RWPE2 (cell line): ENCODE data around the gene METTL4.
A peak's percentile ranks its signal among the peaks of the same experiment; 100 is the strongest.

Source experiments
- ATAC-seq: fragments of 200-7000 bp; cut with Tn5 transposase; 3 replicates; pipeline ENCODE4 v1.9.1; 2021; ENCODE audit warnings: low read depth
- DNase-seq: peaks from one replicate; pipeline ENCODE4 v3.0.0-alpha.2; 2020; ENCODE audit warnings: low spot score
- H3K27ac ChIP-seq: fragments of 450-650 bp; 2 replicates; pipeline ENCODE4 v1.5.1; 2017; ENCODE audit warnings: mild to moderate bottlenecking; ENCODE audit not compliant: poor library complexity, severe bottlenecking
- H3K27me3 ChIP-seq: fragments of 250-450 bp; sonication (Bioruptor Pico); 2 replicates; pipeline ENCODE4 v1.5.1; 2021; ENCODE audit warnings: mild to moderate bottlenecking, moderate library complexity; ENCODE audit not compliant: insufficient read depth, poor library complexity, severe bottlenecking
- H3K36me3 ChIP-seq: fragments of 250-450 bp; sonication (Bioruptor Pico); 2 replicates; pipeline ENCODE4 v1.5.1; 2020; ENCODE audit warnings: low read depth, mild to moderate bottlenecking, moderate library complexity
- H3K4me1 ChIP-seq: fragments of 250-450 bp; sonication (Bioruptor Pico); 2 replicates; pipeline ENCODE4 v1.5.1; 2021; ENCODE audit warnings: mild to moderate bottlenecking, moderate library complexity; ENCODE audit not compliant: insufficient read depth, poor library complexity, severe bottlenecking
- H3K4me3 ChIP-seq: fragments of 250-450 bp; sonication (Bioruptor Pico); 2 replicates; pipeline ENCODE4 v1.5.1; 2021; ENCODE audit warnings: mild to moderate bottlenecking, moderate library complexity; ENCODE audit not compliant: severe bottlenecking
- H3K9me3 ChIP-seq: fragments of 250-450 bp; sonication (Bioruptor Pico); 2 replicates; pipeline ENCODE4 v1.5.1; 2021; ENCODE audit warnings: mild to moderate bottlenecking, moderate library complexity; ENCODE audit not compliant: severe bottlenecking
- TF ChIP-seq, protein P1 (sequence below): fragments of 450-650 bp; IDR thresholded peaks from one replicate; pipeline ENCODE4 v1.5.1; 2017; ENCODE audit warnings: mild to moderate bottlenecking, moderate library complexity; ENCODE audit not compliant: poor library complexity, severe bottlenecking

METTL4 gene

DNA sequence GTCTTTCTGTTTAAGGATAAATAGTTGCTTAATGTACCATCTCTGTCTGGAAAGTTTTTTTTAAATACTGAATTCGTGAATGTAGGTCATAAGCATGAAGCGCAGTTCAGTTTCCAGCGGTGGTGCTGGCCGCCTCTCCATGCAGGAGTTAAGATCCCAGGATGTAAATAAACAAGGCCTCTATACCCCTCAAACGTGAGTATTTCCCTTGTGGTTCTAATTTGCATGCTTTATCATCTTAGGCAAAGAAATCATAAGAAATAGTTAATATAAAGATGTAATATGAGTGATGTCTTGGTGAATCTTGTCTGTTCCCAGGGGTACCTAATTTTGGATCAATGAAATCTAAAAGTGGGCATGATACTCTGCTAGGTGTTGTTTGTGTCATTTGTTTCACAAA, 1.6 kb upstream of the METTL4 start:
- ATAC-seq (no peak), DNase-seq (no peak)
- Histone ChIP-seq H3K9me3 (no peaks in the 10 kb centered on the region), H3K4me3 (peak overlapping the region; percentile 78), H3K27ac (peak overlapping the region; percentile 73), H3K36me3 (peaks cover 54% of the 10 kb centered on the region), H3K4me1 (peaks cover 22% of the 10 kb centered on the region), H3K27me3 (no peaks in the 10 kb centered on the region)
- TF ChIP-seq, protein P1, sequence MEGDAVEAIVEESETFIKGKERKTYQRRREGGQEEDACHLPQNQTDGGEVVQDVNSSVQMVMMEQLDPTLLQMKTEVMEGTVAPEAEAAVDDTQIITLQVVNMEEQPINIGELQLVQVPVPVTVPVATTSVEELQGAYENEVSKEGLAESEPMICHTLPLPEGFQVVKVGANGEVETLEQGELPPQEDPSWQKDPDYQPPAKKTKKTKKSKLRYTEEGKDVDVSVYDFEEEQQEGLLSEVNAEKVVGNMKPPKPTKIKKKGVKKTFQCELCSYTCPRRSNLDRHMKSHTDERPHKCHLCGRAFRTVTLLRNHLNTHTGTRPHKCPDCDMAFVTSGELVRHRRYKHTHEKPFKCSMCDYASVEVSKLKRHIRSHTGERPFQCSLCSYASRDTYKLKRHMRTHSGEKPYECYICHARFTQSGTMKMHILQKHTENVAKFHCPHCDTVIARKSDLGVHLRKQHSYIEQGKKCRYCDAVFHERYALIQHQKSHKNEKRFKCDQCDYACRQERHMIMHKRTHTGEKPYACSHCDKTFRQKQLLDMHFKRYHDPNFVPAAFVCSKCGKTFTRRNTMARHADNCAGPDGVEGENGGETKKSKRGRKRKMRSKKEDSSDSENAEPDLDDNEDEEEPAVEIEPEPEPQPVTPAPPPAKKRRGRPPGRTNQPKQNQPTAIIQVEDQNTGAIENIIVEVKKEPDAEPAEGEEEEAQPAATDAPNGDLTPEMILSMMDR: no peak

GRCh38 chr18:2572171-2572569, 865 bp upstream of the METTL4 start:
- DNase-seq (no peak), ATAC-seq (no peak; the same call in 1 of the 3 replicates)
- Histone ChIP-seq H3K27ac (peak overlapping the region; percentile 73), H3K27me3 (no peaks in the 10 kb centered on the region), H3K4me3 (peak overlapping the region; percentile 78), H3K9me3 (no peaks in the 10 kb centered on the region), H3K4me1 (peaks cover 22% of the 10 kb centered on the region), H3K36me3 (peaks cover 52% of the 10 kb centered on the region)
- TF ChIP-seq, protein P1: no peak

- ATAC-seq (peak; percentile 65), DNase-seq (peak; percentile 75)
- Histone ChIP-seq H3K27me3 (no peaks in the 10 kb centered on the region), H3K4me1 (peaks cover 19% of the 10 kb centered on the region), H3K9me3 (no peaks in the 10 kb centered on the region), H3K27ac (peak overlapping the region; percentile 73), H3K4me3 (peak overlapping the region; percentile 78), H3K36me3 (peaks cover 50% of the 10 kb centered on the region)
- TF ChIP-seq, protein P1: no peak
Measured at GRCh38 chr18:2570772-2571199, 519 bp downstream of the METTL4 start.

- H3K36me3 ChIP-seq: peaks cover 47% of the 10 kb centered on the region
- peaks cover 19% of the 10 kb centered on the region for H3K4me1 ChIP-seq
- H3K27me3 ChIP-seq: no peaks in the 10 kb centered on the region
- no peak for DNase-seq
- H3K27ac ChIP-seq: no peak overlapping the region
- H3K9me3 ChIP-seq: no peaks in the 10 kb centered on the region
- ATAC-seq: no peak
- TF ChIP-seq, protein P1: no peak
- H3K4me3 ChIP-seq: peak overlapping the region; percentile 78
Measured at GRCh38 chr18:2569338-2570207, 1.7 kb downstream of the METTL4 start.

DNA sequence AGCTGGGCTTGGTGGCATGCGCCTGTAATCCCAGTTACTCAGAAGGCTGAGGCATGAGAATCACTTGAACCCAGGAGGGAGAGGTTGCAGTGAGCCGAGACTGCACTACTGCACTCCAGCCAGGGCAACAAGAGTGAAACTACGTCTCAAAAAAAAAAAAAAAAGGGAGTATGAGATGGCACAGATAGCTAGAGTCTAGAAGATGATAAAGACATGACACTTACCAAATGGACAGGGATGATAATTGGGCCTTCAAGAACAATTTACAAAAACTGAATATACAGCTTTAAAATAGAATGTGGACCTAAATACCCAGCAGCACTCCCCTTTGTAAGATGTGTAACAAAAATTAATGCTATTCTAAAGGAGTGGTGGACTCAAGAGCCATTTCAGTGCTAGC, 2.7 kb downstream of the METTL4 start:
- Histone ChIP-seq H3K27ac (no peak overlapping the region), H3K9me3 (no peaks in the 10 kb centered on the region), H3K4me3 (no peak overlapping the region), H3K4me1 (peaks cover 14% of the 10 kb centered on the region), H3K27me3 (no peaks in the 10 kb centered on the region), H3K36me3 (peaks cover 41% of the 10 kb centered on the region)
- no peak for DNase-seq
- ATAC-seq: no peak
- TF ChIP-seq, protein P1: no peak
